Spleen (tissue), 7 donors: Measurements from ENCODE around the gene APOBEC3F.
"Not testable (repeated sequence)": the region's sequence is repeated elsewhere in the genome, so short reads cannot be mapped to it uniquely, and the experiment has no call there.

Experiments
- POLR2A ChIP-seq, 3 donors: fragments of 450-650 bp; IDR thresholded peaks; one replicate each; pipeline ENCODE4 v1.5.1; 2017; ENCODE audit warnings: antibody characterized with exemption in 3 of 3, mild to moderate bottlenecking in 1 of 3
- TF ChIP-seq, protein P1 (sequence below), 11 experiments: fragments of 200-600 bp in 7 of 11; fragments of 450-650 bp in 4 of 11; sonication (generic) in 4 of 11; IDR thresholded peaks in 8 of 11; conservative IDR thresholded peaks in 3 of 11; 1 replicate in 7 of 11; 2 replicates in 4 of 11; pipeline versions ENCODE4 v1.4.0 to v1.8.0; 2016 to 2021; ENCODE audit warnings: antibody characterized with exemption in 11 of 11, inconsistent platforms in 4 of 11, mild to moderate bottlenecking in 1 of 11
- donor health status: DM: no; HTN: no; CAD: no; lungs with moderate emphysema.
- donor health status: DM: no; HTN: no; CAD: no.
- donor health status: DM: no; HTN: no; CAD: no.

- TF ChIP-seq, protein P1, sequence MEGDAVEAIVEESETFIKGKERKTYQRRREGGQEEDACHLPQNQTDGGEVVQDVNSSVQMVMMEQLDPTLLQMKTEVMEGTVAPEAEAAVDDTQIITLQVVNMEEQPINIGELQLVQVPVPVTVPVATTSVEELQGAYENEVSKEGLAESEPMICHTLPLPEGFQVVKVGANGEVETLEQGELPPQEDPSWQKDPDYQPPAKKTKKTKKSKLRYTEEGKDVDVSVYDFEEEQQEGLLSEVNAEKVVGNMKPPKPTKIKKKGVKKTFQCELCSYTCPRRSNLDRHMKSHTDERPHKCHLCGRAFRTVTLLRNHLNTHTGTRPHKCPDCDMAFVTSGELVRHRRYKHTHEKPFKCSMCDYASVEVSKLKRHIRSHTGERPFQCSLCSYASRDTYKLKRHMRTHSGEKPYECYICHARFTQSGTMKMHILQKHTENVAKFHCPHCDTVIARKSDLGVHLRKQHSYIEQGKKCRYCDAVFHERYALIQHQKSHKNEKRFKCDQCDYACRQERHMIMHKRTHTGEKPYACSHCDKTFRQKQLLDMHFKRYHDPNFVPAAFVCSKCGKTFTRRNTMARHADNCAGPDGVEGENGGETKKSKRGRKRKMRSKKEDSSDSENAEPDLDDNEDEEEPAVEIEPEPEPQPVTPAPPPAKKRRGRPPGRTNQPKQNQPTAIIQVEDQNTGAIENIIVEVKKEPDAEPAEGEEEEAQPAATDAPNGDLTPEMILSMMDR (IDR thresholded peaks at IDR 0.05 in 8 of 11, conservative IDR thresholded peaks at IDR 0.05 in 3 of 11) = not testable (repeated sequence)
- not testable (repeated sequence) for TF ChIP-seq POLR2A (IDR thresholded peaks at IDR 0.05)
Observed at GRCh38 chr22:39063904-39064303, 23.2 kb downstream of the APOBEC3F start.
